HG03521 (cell line): Measurements from ENCODE around the gene TAF7.
"Not testable (repeated sequence)": the region's sequence is repeated elsewhere in the genome, so short reads cannot be mapped to it uniquely, and the experiment has no call there.

Experiments
- ATAC-seq: cut with Tn5 transposase; IDR thresholded peaks from one replicate; pipeline ENCODE4 v1.9.1; 2021; ENCODE audit warnings: mild to moderate bottlenecking, moderate library complexity; ENCODE audit not compliant: unreplicated experiment

The TAF7 gene

GRCh38 chr5:141320225-141321169, at the start of gene TAF7:
TAF7 (minus strand) TSS chr5:141320784; CDS start chr5:141320044, 740 bp downstream.
- peak; percentile 88 for ATAC-seq

- ATAC-seq = no peak
These were observed 45.7 kb upstream of the TAF7 start for GRCh38 chr5:141366016-141366896.

- no peak for ATAC-seq
These were observed 43.5 kb upstream of the TAF7 start, which contains the start of gene PCDHGA5 for GRCh38 chr5:141363952-141364660. PCDHGA5 (plus strand) TSS chr5:141364162; CDS start chr5:141364331, 169 bp downstream.

- ATAC-seq = no peak
These were observed 42.1 kb upstream of the TAF7 start for GRCh38 chr5:141362719-141363118.

GRCh38 chr5:141360685-141361084, 40.1 kb upstream of the TAF7 start:
- no peak for ATAC-seq

GRCh38 chr5:141359790-141360426, 39.3 kb upstream of the TAF7 start, which contains the start of gene PCDHGB2:
PCDHGB2 (plus strand) TSS chr5:141359994; CDS start chr5:141360136, 142 bp downstream.
- ATAC-seq = no peak

GRCh38 chr5:141356950-141357349, 36.4 kb upstream of the TAF7 start:
- no peak for ATAC-seq

GRCh38 chr5:141356133-141356532, 35.5 kb upstream of the TAF7 start:
- ATAC-seq = no peak

- ATAC-seq = no peak
These were observed 35.1 kb upstream of the TAF7 start for GRCh38 chr5:141355641-141356040.

GRCh38 chr5:141354900-141355469, 34.4 kb upstream of the TAF7 start, which contains the start of gene PCDHGA4:
PCDHGA4 (plus strand) TSS chr5:141355021; CDS start chr5:141355108, 87 bp downstream.
- ATAC-seq = no peak

GRCh38 chr5:141351591-141351990, 31.0 kb upstream of the TAF7 start:
- ATAC-seq = no peak

- peak; percentile 88 for ATAC-seq
These were observed 29.5 kb upstream of the TAF7 start, which contains the start of gene PCDHGB1 for GRCh38 chr5:141349917-141350619. PCDHGB1 (plus strand) TSS chr5:141350099; CDS start chr5:141350261, 162 bp downstream.

GRCh38 chr5:141346017-141346416, 25.4 kb upstream of the TAF7 start:
- ATAC-seq = not testable (repeated sequence)

GRCh38 chr5:141345327-141345726, 24.7 kb upstream of the TAF7 start:
- ATAC-seq = no peak

- no peak for ATAC-seq
These were observed 23.4 kb upstream of the TAF7 start for GRCh38 chr5:141343953-141344463.

- no peak for ATAC-seq
These were observed 22.8 kb upstream of the TAF7 start, which contains the start of gene PCDHGA3 for GRCh38 chr5:141343242-141343952. PCDHGA3 (plus strand) TSS chr5:141343829; CDS start chr5:141344034, 205 bp downstream.

GRCh38 chr5:141342773-141343172, 22.2 kb upstream of the TAF7 start:
- ATAC-seq = no peak

GRCh38 chr5:141340781-141341354, 20.3 kb upstream of the TAF7 start:
- ATAC-seq = not testable (repeated sequence)
